Measurements from ENCODE around the gene TTLL11.
A peak's percentile ranks its signal among the peaks of the same experiment; 100 is the strongest.

Gene TTLL11

DNA sequence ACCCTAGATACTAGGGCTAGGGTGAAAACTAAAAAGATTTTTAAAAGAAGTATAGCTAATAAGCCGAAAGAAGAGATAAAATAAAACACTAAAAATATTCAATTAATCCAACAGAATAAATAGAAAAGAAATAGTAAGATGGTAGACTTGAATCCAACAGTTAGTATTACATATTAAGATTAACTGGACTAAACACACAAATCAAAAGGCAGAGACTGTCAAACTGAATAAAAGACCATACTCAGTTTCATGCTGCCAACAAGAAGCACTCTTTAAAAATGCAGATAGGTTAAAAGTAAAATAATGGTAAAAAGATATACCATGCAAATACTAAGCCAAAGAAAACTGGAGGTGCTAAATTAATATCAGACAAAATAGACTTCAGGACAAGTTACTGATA, 65.0 kb downstream of the TTLL11 start:
- Histone ChIP-seq H3K36me3 (replicated peaks) (no peaks in the 10 kb centered on the region), H3K4me3 (ENCODE audit: low read depth, low read length) (no peak overlapping the region), H3K27ac (no peak overlapping the region), H3K27me3 (replicated peaks) (no peaks in the 10 kb centered on the region)
- TF ChIP-seq CTCF (IDR thresholded peaks at IDR 0.05; ENCODE audit: low read depth, low read length, missing control alignments) = no peak
- DNase-seq = no peak
- in situ Hi-C loops (cut with HindIII; ENCODE audit: low pct_ligation_motif_present, low sequenced_read_pairs) = no loop called here

GRCh38 chr9:122020398-122020797, 72.7 kb downstream of the TTLL11 start:
- Histone ChIP-seq H3K27ac (no peak overlapping the region), H3K36me3 (replicated peaks) (no peaks in the 10 kb centered on the region), H3K4me3 (ENCODE audit: low read depth, low read length) (no peak overlapping the region), H3K27me3 (replicated peaks) (no peaks in the 10 kb centered on the region)
- DNase-seq = no peak
- in situ Hi-C loops (cut with HindIII; ENCODE audit: low pct_ligation_motif_present, low sequenced_read_pairs) = no loop called here
- TF ChIP-seq CTCF (IDR thresholded peaks at IDR 0.05; ENCODE audit: low read depth, low read length, missing control alignments) = no peak

DNA sequence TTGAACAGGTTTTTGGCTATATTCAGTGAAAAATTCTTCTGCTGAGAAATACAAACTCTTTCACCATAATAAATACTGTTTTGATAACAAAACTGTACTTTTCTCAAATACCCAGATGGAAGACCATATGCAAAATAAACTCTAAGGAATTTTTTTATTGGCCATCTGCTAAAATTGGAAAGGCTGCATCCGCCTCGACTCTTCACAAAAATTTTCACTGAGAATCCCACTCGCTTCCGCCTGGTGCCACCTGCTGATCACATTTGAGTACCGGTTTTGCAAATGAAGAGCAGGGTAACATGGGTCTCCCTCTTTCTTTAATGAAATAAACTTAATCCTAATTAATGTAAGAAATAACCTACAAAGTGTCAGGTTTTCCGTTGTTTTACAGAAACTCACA, 76.4 kb downstream of the TTLL11 start:
- Histone ChIP-seq H3K27me3 (replicated peaks) (no peaks in the 10 kb centered on the region), H3K4me3 (ENCODE audit: low read depth, low read length) (no peak overlapping the region), H3K27ac (no peak overlapping the region), H3K36me3 (replicated peaks) (no peaks in the 10 kb centered on the region)
- in situ Hi-C loops (cut with HindIII; ENCODE audit: low pct_ligation_motif_present, low sequenced_read_pairs) = no loop called here
- no peak for DNase-seq
- TF ChIP-seq CTCF (IDR thresholded peaks at IDR 0.05; ENCODE audit: low read depth, low read length, missing control alignments) = peak; percentile 63

DNA sequence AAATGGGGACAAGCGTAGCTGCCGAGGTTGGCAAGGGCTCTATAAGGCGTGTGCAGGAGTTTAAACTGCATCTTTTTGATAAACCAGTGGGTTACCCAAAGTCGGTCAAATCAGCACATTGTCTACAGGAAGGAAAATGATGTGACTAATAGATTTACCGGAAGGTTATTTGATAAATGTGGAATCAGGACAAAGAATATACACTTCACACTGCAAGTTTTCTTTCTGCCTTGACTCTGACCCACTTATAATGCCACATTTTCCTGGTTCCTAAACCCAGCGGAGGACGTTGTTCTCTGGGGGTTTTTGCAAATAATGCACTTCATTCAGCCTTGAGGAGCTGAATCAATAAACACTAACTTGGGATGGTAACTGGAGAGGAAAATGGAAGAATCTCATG, 76.8 kb downstream of the TTLL11 start:
- H3K27me3 ChIP-seq (replicated peaks) = no peaks in the 10 kb centered on the region
- no peak for TF ChIP-seq CTCF (IDR thresholded peaks at IDR 0.05; ENCODE audit: low read depth, low read length, missing control alignments)
- no peaks in the 10 kb centered on the region for H3K36me3 ChIP-seq (replicated peaks)
- H3K27ac ChIP-seq = no peak overlapping the region
- in situ Hi-C loops (cut with HindIII; ENCODE audit: low pct_ligation_motif_present, low sequenced_read_pairs) = no loop called here
- DNase-seq = no peak
- H3K4me3 ChIP-seq (ENCODE audit: low read depth, low read length) = no peak overlapping the region

GRCh38 chr9:122015170-122015821, 77.8 kb downstream of the TTLL11 start:
- in situ Hi-C loops (cut with HindIII; ENCODE audit: low pct_ligation_motif_present, low sequenced_read_pairs) = no loop called here
- no peak for TF ChIP-seq CTCF (IDR thresholded peaks at IDR 0.05; ENCODE audit: low read depth, low read length, missing control alignments)

More at GRCh38 chr9:122015170-122015821, 77.8 kb downstream of the TTLL11 start:
- Histone ChIP-seq H3K36me3 (replicated peaks) (no peaks in the 10 kb centered on the region), H3K4me3 (ENCODE audit: low read depth, low read length) (no peak overlapping the region), H3K27ac (no peak overlapping the region), H3K27me3 (replicated peaks) (no peaks in the 10 kb centered on the region)
- no peak for DNase-seq
